OCI-LY3 (cell line): ENCODE results near the gene SAMD8.

Experiments used
- H2AFZ ChIP-seq: fragments of 200-600, 300-600 bp; shearing (Covaris generic); 2 replicates; pipeline ENCODE4 v1.6.0; 2014; ENCODE audit warnings: antibody characterized with exemption, low read depth, low read length
- H3K27ac ChIP-seq: fragments of 200-600, 300-600 bp; sonication (generic); 2 replicates; pipeline ENCODE4 v1.5.1; 2014; ENCODE audit warnings: mild to moderate bottlenecking, low read length, moderate library complexity, mixed read lengths
- H3K27me3 ChIP-seq: fragments of 200-600, 300-600 bp; sonication (generic); 2 replicates; pipeline ENCODE4 v1.6.1; 2014; ENCODE audit warnings: low read depth, low read length, mixed read lengths
- H3K36me3 ChIP-seq: fragments of 200-600, 300-600 bp; sonication (generic); replicated peaks from 2 replicates; pipeline ENCODE3; 2014; ENCODE audit warnings: low read depth, low read length, mixed read lengths
- H3K4me1 ChIP-seq: fragments of 300-600, 200-600 bp; sonication (generic); 2 replicates; pipeline ENCODE4 v1.6.1; 2014; ENCODE audit warnings: low read length, mixed read lengths
- H3K4me2 ChIP-seq: fragments of 200-600, 300-600 bp; sonication (generic); 2 replicates; pipeline ENCODE4 v1.6.1; 2014; ENCODE audit warnings: low read length, mixed read lengths
- H3K4me3 ChIP-seq: fragments of 300-600, 200-600 bp; sonication (generic); 2 replicates; pipeline ENCODE4 v1.5.1; 2014; ENCODE audit warnings: antibody characterized with exemption, mild to moderate bottlenecking, low read length, moderate library complexity
- H3K79me2 ChIP-seq: fragments of 300-600, 200-600 bp; shearing (Covaris generic); 2 replicates; pipeline ENCODE4 v1.6.1; 2014; ENCODE audit warnings: mild to moderate bottlenecking, low read length, mixed read lengths
- H3K9ac ChIP-seq: fragments of 300-600, 200-600 bp; shearing (Covaris generic); 2 replicates; pipeline ENCODE4 v1.6.0; 2014; ENCODE audit warnings: mild to moderate bottlenecking, low read length, moderate library complexity
- H3K9me3 ChIP-seq: fragments of 200-600, 300-600 bp; shearing (Covaris generic); 2 replicates; pipeline ENCODE4 v1.6.1; 2014; ENCODE audit warnings: low read length, mixed read lengths; ENCODE audit not compliant: insufficient read depth
- H4K20me1 ChIP-seq: fragments of 200-600, 300-600 bp; sonication (generic); 2 replicates; pipeline ENCODE4 v1.6.1; 2016; ENCODE audit warnings: low read length, mixed read lengths; ENCODE audit not compliant: insufficient read depth
- EZH2phosphoT487 ChIP-seq: fragments of 200-600 bp; shearing (Covaris generic); IDR thresholded peaks from 2 replicates; pipeline ENCODE4 v1.6.1; 2018; ENCODE audit warnings: antibody characterized with exemption, mixed run types, low read depth
- TF ChIP-seq, protein P1 (sequence below): fragments of 200-600, 300-600 bp; sonication (generic); IDR thresholded peaks from 2 replicates; pipeline ENCODE4 v1.5.1; 2014; ENCODE audit warnings: antibody characterized with exemption, low read length, low read depth

Gene SAMD8

DNA sequence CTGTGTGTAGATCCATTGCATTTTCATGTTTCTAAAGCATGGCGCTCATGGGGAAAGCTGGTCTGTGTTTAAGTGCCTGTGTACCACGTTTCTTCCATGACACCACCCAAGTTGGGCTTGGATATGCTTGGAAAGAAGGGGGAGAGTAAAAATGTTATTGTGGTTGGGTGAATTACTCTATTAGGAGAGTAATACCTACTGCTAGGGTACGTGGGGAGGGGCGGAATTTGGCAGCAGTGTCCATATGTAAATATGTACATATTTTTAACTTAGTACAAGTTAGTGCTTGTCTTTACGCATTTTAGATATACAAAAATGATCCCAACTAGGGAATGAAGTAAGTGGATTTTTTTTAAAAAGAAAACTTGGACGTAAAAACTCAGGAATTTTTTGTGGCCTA, 42.9 kb upstream of the SAMD8 start:
- Histone ChIP-seq H3K9ac (no peak overlapping the region), H3K79me2 (no peaks in the 10 kb centered on the region), H3K27me3 (no peaks in the 10 kb centered on the region), H3K9me3 (no peaks in the 10 kb centered on the region), H4K20me1 (no peaks in the 10 kb centered on the region), H3K36me3 (no peaks in the 10 kb centered on the region), H3K4me3 (no peak overlapping the region), H2AFZ (no peak overlapping the region), H3K4me2 (no peak overlapping the region), H3K27ac (no peak overlapping the region), H3K4me1 (no peaks in the 10 kb centered on the region)
- TF ChIP-seq, protein P1, sequence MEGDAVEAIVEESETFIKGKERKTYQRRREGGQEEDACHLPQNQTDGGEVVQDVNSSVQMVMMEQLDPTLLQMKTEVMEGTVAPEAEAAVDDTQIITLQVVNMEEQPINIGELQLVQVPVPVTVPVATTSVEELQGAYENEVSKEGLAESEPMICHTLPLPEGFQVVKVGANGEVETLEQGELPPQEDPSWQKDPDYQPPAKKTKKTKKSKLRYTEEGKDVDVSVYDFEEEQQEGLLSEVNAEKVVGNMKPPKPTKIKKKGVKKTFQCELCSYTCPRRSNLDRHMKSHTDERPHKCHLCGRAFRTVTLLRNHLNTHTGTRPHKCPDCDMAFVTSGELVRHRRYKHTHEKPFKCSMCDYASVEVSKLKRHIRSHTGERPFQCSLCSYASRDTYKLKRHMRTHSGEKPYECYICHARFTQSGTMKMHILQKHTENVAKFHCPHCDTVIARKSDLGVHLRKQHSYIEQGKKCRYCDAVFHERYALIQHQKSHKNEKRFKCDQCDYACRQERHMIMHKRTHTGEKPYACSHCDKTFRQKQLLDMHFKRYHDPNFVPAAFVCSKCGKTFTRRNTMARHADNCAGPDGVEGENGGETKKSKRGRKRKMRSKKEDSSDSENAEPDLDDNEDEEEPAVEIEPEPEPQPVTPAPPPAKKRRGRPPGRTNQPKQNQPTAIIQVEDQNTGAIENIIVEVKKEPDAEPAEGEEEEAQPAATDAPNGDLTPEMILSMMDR, result no peak
- no peak for TF ChIP-seq EZH2phosphoT487

DNA sequence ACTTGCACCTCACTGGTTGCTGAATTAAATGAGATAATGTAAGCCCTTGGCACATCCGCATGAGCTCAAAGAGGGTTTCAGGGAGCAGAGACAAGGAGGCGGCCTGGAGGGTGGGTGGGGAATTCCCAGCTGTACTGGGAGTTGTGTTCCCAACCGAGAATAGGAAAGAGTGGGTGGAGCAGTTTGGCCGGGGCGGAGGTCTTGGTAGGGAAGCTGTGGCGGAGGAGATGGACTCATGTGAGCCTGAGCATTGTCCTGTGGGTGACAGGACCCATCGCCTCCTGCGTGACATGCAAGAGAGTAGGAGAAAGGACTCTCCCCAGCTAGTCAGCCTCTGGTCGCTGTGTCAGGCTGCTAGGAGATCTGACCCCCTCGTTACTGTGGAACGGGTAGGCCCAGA, 41.0 kb upstream of the SAMD8 start:
- Histone ChIP-seq H3K79me2 (no peaks in the 10 kb centered on the region), H3K9ac (no peak overlapping the region), H3K36me3 (no peaks in the 10 kb centered on the region), H2AFZ (no peak overlapping the region), H3K4me2 (no peak overlapping the region), H3K27me3 (no peaks in the 10 kb centered on the region), H3K9me3 (no peaks in the 10 kb centered on the region), H3K4me3 (no peak overlapping the region), H3K27ac (no peak overlapping the region), H4K20me1 (no peaks in the 10 kb centered on the region), H3K4me1 (no peaks in the 10 kb centered on the region)
- no peak for TF ChIP-seq EZH2phosphoT487
- TF ChIP-seq, protein P1, result no peak

DNA sequence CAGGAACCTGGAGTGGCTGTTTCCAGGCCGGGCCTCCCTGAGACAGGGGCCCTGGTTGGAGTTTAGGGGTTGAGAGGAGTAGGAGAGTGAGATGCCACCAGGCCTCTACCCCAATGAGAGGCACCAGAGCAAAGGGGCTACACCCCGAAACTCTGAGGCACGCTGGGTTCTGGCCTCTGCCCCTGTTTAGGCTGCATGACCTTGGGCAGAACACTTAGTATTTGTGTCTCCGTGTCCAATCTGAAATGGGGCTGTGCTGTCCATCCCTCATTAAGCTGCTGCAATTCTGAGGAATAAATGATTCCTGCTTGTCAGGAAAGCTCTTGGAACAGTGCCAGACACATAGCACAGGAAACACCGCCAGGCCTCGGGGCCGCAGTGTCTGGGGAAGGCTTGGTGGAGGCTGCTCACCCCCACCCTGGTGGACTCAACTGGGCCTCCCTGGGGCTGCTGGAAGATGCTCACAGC, 40.5 kb upstream of the SAMD8 start:
- Histone ChIP-seq H3K4me2 (no peak overlapping the region), H3K79me2 (no peaks in the 10 kb centered on the region), H3K4me1 (no peaks in the 10 kb centered on the region), H3K9ac (no peak overlapping the region), H4K20me1 (no peaks in the 10 kb centered on the region), H3K4me3 (no peak overlapping the region), H3K36me3 (no peaks in the 10 kb centered on the region), H3K27ac (no peak overlapping the region), H3K27me3 (no peaks in the 10 kb centered on the region), H2AFZ (no peak overlapping the region), H3K9me3 (no peaks in the 10 kb centered on the region)
- TF ChIP-seq, protein P1, result no peak
- TF ChIP-seq EZH2phosphoT487, result no peak

DNA sequence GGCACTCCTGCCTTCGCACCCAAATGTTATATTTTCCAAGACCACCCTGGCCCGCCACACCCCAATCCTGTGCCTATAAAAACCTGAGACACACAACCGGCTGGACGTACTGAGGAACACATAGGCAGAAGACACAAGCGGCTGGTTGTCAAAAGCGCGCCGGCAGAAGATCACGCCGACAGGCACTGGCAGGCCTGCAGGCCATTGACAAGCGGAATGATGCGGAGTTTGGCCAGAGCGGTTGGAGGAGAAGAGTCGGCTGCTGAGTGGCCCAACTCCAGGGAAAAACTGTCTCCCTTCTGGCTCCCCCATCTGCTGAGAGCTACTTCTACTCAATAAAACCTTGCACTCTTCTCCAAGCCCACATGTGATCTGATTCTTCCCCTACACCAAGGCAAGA, 39.7 kb upstream of the SAMD8 start:
- Histone ChIP-seq H3K36me3 (no peaks in the 10 kb centered on the region), H4K20me1 (no peaks in the 10 kb centered on the region), H2AFZ (no peak overlapping the region), H3K4me1 (no peaks in the 10 kb centered on the region), H3K4me2 (no peak overlapping the region), H3K4me3 (no peak overlapping the region), H3K9me3 (no peaks in the 10 kb centered on the region), H3K79me2 (no peaks in the 10 kb centered on the region), H3K9ac (no peak overlapping the region), H3K27me3 (no peaks in the 10 kb centered on the region), H3K27ac (no peak overlapping the region)
- TF ChIP-seq, protein P1, result no peak
- no peak for TF ChIP-seq EZH2phosphoT487
